ENCODE data around the gene ARF4.

Gene ARF4

GRCh38 chr3:57582474-57583168 lies 14.5 kb downstream of the ARF4 start:
- in situ Hi-C loops (cut with HindIII; ENCODE audit: low sequenced_read_pairs): no loop called here

DNA sequence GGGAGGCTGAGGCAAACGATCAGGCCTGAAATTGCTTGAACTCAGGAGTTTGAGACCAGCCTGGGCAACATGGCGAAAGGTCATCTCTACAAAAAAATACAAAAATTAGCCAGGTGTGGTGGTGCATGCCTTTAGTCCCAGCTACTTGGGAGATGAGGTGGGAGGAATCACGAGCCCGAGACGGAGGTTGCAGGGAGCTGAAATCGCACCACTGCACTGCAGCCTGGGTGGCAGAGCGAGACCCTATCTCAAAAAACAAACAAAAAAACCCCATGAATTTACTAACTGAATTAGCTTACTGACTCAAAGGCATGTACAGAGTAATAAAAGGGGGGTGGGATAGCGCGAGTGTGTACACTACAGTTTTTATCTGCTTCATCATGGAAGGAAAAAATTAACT lies 19.3 kb downstream of the ARF4 start:
- in situ Hi-C loops (cut with HindIII; ENCODE audit: low sequenced_read_pairs): no loop called here

DNA sequence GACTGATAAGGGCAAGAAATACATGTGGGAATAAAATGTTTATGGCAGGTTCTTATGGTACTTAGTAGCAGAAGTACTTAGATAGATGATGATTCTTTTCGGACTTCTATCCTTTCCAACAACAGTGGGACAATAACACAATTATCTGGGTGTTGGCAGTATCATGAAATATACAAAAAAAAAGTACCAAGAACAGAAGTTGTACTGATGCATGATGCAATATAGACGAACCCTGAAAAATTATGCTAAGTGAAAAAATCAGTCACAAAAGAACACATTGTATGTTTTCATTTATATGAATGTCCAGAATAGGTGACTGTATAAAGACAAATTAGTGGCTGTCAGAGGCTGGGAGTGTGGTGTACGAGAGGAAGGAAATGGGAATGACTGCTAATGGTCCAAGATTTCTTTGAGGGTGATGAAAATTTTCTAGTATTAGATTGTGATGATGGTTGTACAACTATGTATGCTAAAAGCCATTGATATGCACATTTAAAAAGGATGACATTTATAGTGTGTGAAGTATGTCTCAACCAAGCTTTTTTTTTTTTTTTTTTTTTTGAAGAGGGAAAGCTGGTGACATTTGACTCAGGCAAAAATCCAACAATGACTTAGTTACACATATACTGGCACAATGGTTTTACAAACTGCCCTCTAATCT lies 21.0 kb downstream of the ARF4 start:
- in situ Hi-C loops (cut with HindIII; ENCODE audit: low sequenced_read_pairs): no loop called here

DNA sequence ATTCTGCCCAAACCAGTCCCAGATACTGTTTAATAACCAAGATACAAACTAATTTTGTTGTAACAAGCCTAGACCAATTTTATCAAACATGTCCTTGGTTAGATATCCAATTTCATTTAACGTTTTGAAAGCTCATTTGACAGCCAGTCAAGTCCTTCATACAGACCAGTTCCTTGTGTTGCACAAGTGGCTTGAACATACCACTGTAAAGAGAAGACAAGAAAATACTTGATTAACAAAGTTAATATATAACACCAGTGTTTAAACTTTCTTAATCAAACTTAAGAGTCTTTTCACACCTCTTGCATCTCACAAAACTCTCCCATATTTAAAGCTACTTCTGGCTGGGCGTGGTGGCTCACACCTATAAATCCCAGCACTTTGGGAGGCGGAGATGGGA lies 25.0 kb downstream of the ARF4 start:
- in situ Hi-C loops (cut with HindIII; ENCODE audit: low sequenced_read_pairs): no loop called here

- in situ Hi-C loops (cut with HindIII; ENCODE audit: low sequenced_read_pairs): no loop called here
Observed at GRCh38 chr3:57570878-57571277, 26.3 kb downstream of the ARF4 start.

DNA sequence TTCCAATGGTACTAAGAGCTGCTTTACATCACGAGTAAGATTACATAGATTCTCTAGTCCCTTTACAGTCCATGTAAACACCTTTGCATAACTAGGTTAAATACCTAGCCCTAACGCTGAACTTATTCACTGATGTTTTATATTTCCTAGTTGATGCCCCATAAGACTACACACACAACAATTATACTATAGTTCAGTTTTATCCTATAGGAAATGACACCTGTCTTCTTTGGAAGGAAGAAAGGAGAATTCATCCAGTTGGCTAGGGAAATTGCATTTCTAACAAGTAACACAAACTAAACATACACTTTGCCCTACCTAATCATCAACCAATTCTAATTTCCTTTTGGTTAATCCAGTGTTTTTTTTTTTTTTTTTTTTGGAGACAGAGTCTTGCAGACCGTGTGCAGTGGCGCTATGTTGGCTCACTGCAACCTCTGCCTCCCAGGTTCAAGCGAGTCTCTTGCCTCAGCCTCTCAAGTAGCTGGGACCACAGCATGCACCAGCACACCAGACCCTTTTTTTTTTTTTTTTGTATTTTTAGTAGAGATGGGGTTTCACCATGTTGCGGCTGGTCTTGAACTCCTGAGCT lies 27.2 kb downstream of the ARF4 start:
- in situ Hi-C loops (cut with HindIII; ENCODE audit: low sequenced_read_pairs): no loop called here

GRCh38 chr3:57559526-57559925 lies 37.6 kb downstream of the ARF4 start:
- in situ Hi-C loops (cut with HindIII; ENCODE audit: low sequenced_read_pairs): no loop called here

- in situ Hi-C loops (cut with HindIII; ENCODE audit: low sequenced_read_pairs): no loop called here
Observed at GRCh38 chr3:57557085-57557537, 40.0 kb downstream of the ARF4 start.

DNA sequence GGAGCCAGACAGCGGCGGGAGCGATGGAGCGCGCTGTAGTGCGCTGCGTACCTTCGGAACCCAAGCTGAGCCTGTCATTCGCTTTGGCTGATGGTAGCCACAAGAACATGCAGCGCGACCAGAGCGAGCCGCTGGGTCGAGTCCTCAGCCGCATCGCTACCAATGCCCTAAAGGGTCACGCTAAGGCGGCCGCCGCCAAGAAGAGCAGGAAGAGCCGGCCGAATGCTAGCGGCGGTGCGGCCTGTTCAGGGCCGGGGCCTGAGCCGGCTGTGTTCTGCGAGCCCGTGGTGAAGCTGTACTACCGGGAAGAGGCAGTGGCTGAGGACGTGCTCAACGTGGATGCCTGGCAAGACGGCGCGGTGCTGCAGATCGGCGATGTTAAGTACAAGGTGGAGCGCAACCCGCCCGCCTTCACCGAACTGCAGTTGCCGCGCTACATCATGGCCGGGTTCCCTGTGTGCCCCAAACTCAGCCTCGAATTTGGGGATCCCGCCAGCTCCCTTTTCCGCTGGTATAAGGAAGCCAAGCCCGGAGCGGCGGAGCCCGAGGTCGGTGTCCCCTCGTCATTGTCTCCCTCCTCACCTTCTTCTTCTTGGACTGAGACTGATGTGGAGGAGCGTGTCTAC lies 40.6 kb downstream of the ARF4 start:
- in situ Hi-C loops (cut with HindIII; ENCODE audit: low sequenced_read_pairs): no loop called here

DNA sequence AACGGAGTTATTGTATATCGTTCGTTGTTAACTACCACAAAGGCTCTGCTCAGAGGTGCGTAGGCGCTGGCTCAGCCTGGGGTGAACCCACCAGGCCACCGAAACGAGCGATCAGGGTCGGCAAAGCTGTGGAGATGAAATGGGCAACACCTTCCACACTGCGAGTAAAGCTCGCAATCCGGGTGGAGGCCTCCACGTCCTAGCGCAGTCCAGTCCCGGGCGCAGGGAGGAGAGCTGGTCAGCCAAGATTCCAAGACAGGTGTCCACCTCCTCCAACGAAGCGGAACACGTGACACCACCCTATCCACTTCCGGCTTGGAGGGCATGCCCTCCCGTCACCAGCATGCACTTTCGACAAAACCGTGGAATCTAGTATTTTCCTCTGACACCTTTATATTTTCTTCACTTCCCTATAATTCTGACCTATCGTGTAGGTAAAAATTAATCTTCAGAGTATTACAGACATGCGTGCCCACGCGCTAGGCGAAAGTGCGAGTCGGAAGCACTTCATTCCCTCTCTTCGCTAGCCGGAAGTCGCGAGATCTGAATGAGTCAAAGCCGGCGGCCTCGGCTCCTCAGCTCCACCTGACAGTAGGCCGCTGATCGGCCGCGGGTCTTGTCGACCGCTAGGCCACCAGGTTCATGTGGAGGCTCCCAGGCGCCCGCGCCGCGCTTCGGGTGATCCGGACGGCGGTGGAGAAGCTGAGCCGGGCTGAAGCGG lies 41.2 kb downstream of the ARF4 start, which contains the start of gene PDE12:
Gene PDE12, plus strand, starts transcription at position 537 of the 721 bp plus-strand sequence. Its CDS starts 106 bp downstream, at position 643.
- in situ Hi-C loops (cut with HindIII; ENCODE audit: low sequenced_read_pairs): no loop called here

DNA sequence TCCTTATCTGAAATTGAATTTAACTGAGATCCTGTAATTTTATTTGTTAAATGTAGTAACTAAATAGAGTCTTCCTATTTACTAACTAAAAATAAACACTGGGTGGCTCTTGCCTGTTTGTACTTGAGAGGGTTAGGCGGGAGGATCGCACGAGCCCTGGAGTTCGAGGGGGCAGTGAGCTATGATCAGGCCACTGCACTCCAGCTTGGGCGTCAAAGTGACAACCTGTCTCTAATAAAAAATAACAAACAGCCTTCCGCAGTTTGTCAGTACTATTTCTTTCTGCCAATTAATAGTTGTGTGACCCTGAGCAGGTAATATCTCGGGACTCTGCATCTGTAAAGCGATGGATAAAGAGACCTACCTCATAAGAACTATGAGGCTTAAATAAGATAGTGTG lies 41.8 kb downstream of the ARF4 start:
- in situ Hi-C loops (cut with HindIII; ENCODE audit: low sequenced_read_pairs): no loop called here

GRCh38 chr3:57546616-57547015 lies 50.5 kb downstream of the ARF4 start:
- in situ Hi-C loops (cut with HindIII; ENCODE audit: low sequenced_read_pairs): no loop called here

- in situ Hi-C loops (cut with HindIII; ENCODE audit: low sequenced_read_pairs): no loop called here
Observed at GRCh38 chr3:57545636-57546268, 51.4 kb downstream of the ARF4 start.

DNA sequence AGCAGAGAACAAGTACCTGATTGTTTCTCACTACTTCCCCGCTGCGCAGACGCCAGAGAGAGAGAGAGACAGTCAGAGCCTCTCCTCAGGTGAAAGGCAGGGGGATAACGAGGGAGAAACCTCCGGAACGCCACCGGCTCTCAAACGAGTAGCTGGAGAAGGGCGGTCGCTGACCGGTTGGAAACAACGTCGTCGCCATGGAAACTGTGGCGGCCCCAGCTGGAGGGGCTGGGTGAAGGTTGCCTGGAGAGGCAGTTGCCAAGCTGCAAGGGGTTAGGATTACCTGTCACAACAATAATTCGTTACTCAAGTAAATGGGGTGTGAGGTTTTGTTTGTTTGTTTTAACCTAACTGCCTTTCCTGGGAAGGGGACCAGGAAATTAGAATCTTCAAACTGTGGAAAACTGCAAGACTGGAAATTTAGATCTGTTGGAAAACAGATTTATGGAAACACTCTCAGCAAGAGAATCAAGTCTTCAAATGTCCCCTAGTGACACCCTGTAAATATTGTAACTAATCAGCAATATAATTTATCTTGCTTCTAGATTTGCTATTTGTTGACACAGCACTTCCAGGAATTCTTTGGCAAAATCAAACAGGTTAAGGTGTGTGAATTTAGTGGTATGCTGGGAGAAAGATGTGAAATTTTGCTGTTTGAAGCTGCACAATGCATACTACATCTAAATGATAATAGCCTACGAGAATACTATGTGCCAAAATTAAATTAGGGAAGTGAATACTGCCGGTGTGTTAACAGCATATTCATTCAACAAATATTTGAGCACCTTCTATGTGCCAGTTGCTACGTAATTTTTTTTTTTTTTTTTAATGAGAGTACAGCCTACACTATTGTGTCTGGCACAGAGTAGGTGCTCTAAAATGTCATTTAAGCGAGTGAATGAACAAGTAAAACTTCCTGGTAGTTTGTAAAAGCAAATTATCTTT lies 52.7 kb downstream of the ARF4 start, which contains the start of gene DNAH12:
Gene DNAH12, minus strand, starts transcription at position 164 of the 945 bp plus-strand sequence. CDS start 1,474 bp downstream, outside the sequence.
- in situ Hi-C loops (cut with HindIII; ENCODE audit: low sequenced_read_pairs): no loop called here

DNA sequence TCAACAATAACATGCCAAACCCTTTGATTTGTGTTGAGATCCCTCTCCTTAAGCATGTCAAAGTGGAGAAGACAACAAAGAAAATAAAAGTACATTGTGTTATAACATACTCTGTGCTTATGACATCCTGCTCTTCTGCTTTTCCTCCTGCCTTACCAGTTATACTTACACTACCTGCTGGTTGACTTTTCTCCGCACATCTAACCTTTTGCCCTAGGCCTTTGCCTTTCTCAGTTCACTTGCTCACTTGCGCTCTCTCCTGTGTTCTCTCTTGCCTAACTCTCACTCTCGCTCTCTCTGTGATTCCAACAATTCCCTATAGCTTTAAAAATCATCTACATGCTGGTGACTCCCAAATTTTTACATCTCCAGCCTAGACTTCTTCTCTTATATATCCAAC lies 58.7 kb downstream of the ARF4 start:
- in situ Hi-C loops (cut with HindIII; ENCODE audit: low sequenced_read_pairs): no loop called here

DNA sequence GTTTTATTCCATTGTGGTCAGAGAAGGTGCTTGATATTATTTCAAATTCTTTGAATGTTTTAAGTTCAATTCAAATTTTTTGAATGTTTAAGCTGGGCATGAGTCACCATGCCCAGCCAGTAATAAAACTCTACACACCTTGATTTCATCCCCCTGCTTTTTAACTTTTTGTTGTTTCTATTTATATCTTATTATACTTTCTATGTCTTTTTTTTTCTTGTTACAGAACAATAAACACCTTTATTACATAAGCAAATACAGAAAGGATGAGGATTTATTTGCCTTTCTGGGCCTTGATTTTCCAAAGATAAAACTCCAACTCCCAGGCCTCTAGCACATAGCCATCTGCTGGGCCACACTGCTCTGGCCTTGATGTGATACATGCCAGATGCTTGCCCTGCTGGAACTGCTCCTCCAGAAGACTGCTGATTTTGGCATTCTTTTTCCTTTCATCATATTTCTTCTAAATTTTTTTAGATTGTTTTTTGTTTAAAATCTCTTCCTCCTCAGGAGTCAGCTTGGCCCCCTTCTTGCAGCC lies 67.0 kb downstream of the ARF4 start:
- in situ Hi-C loops (cut with HindIII; ENCODE audit: low sequenced_read_pairs): no loop called here

Measured in endothelial cell of hepatic sinusoid (primary cell).